Testis (tissue), 3 donors: ENCODE results near the gene FITM2. TPM values are rescaled to one million over a fixed set of nuclear protein-coding genes. Genes with fewer than 3 reads are reported as not detected.

Source experiments
- DNase-seq: peaks from one replicate; pipeline ENCODE4 v3.0.0-alpha.2; 2019
- H3K27ac ChIP-seq, 2 donors: fragments of 200-600 bp; sonication (generic); one replicate each; pipeline ENCODE4 v1.5.1; 2019
- H3K27me3 ChIP-seq: fragments of 200-600 bp; sonication (generic); one replicate; pipeline ENCODE4 v1.5.1; 2019
- H3K36me3 ChIP-seq: fragments of 200-600 bp; sonication (generic); one replicate; pipeline ENCODE4 v1.5.1; 2017; ENCODE audit warnings: low read depth; ENCODE audit errors: missing control alignments
- H3K4me1 ChIP-seq: fragments of 200-600 bp; sonication (generic); one replicate; pipeline ENCODE4 v1.5.1; 2019
- H3K4me3 ChIP-seq, 2 donors: fragments of 200-600 bp; sonication (generic); one replicate each; pipeline ENCODE4 v1.5.1; 2017 to 2019
- H3K9me3 ChIP-seq: fragments of 200-600 bp; sonication (generic); one replicate; pipeline ENCODE4 v1.5.1; 2017
- POLR2A ChIP-seq: fragments of 450-650 bp; IDR thresholded peaks from one replicate; pipeline ENCODE4 v1.6.1; 2017; ENCODE audit warnings: antibody characterized with exemption, mild to moderate bottlenecking, moderate library complexity
- WGBS, 2 donors: methylation state at CpG; one replicate each; pipeline ENCODE4 v1.1.5; 2018; 5-methylcytosine and 5-hydroxymethylcytosine counted together
- intact Hi-C: fragments of 100-400 bp; cut with DNase I; formaldehyde crosslinking; loops from one replicate; pipeline ENCODE4 v1.15.1; 2023; ENCODE audit warnings: low total_unique reads
- polyA plus RNA-seq: library from polyadenylated mRNA; stranded (reverse); fragments of 350-450 nt; fragmentation: Illumina TruSeq; extraction: RNeasy Lipid Tissue Mini Kit (QIAGEN cat#74804); gene quantifications from one replicate; pipeline ENCODE4 v1.2.3, GENCODE V29; 2014; ENCODE audit warnings: low read depth, low replicate concordance; ENCODE audit not compliant: insufficient read depth
- small RNA-seq, 2 donors: library from RNA; depleted of rRNA; stranded (forward); fragments of <200 nt; gene quantifications; one replicate each; pipeline ENCODE3, GENCODE V24; 2016
- total RNA-seq, 2 donors: library from RNA; depleted of rRNA; stranded (reverse); fragments of >200 nt; gene quantifications; one replicate each; pipeline ENCODE4 v1.2.3, GENCODE V29; 2016
- TF ChIP-seq, protein P1 (sequence below), 3 experiments: fragments of 450-650 bp in 2 of 3; fragments of 200-600 bp in 1 of 3; sonication (generic) in 1 of 3; IDR thresholded peaks; one replicate each; pipeline ENCODE4 v1.5.1; 2016 to 2019; ENCODE audit warnings: antibody characterized with exemption in 3 of 3, mild to moderate bottlenecking in 2 of 3, moderate library complexity in 1 of 3

The FITM2 gene
- total and polyA plus RNA-seq, 3 donors from 2014 or later, result 11.0 to 22.9 (median 21.5) TPM

- TF ChIP-seq POLR2A, result no peak
- TF ChIP-seq, protein P1, sequence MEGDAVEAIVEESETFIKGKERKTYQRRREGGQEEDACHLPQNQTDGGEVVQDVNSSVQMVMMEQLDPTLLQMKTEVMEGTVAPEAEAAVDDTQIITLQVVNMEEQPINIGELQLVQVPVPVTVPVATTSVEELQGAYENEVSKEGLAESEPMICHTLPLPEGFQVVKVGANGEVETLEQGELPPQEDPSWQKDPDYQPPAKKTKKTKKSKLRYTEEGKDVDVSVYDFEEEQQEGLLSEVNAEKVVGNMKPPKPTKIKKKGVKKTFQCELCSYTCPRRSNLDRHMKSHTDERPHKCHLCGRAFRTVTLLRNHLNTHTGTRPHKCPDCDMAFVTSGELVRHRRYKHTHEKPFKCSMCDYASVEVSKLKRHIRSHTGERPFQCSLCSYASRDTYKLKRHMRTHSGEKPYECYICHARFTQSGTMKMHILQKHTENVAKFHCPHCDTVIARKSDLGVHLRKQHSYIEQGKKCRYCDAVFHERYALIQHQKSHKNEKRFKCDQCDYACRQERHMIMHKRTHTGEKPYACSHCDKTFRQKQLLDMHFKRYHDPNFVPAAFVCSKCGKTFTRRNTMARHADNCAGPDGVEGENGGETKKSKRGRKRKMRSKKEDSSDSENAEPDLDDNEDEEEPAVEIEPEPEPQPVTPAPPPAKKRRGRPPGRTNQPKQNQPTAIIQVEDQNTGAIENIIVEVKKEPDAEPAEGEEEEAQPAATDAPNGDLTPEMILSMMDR (IDR thresholded peaks at IDR 0.05), result no peak
- DNase-seq, result no peak
- 92 to 93% methylated on average over 13 to 20 of the region's 21 CpGs for WGBS, 2 donors
- Histone ChIP-seq H3K27me3 (no peaks in the 10 kb centered on the region), H3K4me1 (no peaks in the 10 kb centered on the region), H3K36me3 (no peaks in the 10 kb centered on the region), H3K4me3 (no peak overlapping the region), H3K9me3 (no peaks in the 10 kb centered on the region), H3K27ac (no peak overlapping the region)
- intact Hi-C loops, result no loop called here
These were observed 54.0 kb downstream of the FITM2 start for GRCh38 chr20:44256961-44257360.

- intact Hi-C loops, result no loop called here
- Histone ChIP-seq H3K4me3 (no peak overlapping the region), H3K27me3 (no peaks in the 10 kb centered on the region), H3K9me3 (no peaks in the 10 kb centered on the region), H3K4me1 (no peaks in the 10 kb centered on the region), H3K27ac (no peak overlapping the region), H3K36me3 (no peaks in the 10 kb centered on the region)
- WGBS, 2 donors, result 87 to 93% methylated on average over 1 of the region's 1 CpG
- no peak for DNase-seq
- TF ChIP-seq POLR2A, result no peak
These were observed 55.1 kb downstream of the FITM2 start for GRCh38 chr20:44255942-44256341.

DNA sequence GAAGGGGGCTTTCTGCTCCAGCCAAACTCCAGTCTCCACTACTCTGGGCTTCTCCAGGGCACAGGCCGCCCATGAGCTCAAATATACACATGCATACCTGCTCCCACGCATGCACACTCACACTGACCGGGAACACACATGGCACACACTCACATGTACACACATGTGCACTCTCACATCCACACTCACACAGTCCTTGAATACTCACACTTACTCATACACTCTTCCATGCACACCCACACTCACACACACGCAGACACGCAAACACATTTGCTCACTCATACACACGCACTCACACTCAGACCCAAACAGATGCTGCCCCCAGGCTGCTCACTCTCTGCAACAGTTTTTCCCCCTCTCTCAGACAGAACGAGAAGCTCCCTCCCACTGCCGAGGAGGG lies 56.9 kb downstream of the FITM2 start:
- 86 to 93% methylated on average over 8 of the region's 8 CpGs for WGBS, 2 donors
- TF ChIP-seq POLR2A, result no peak
- TF ChIP-seq, protein P1 (IDR thresholded peaks at IDR 0.05), result no peak
- no peaks in the 10 kb centered on the region for H3K27me3 ChIP-seq
- DNase-seq, result no peak
- H3K4me1 ChIP-seq, result no peaks in the 10 kb centered on the region
- H3K4me3 ChIP-seq, result no peak overlapping the region
- intact Hi-C loops, result no loop called here
- no peak overlapping the region for H3K27ac ChIP-seq
- H3K9me3 ChIP-seq, result no peaks in the 10 kb centered on the region
- H3K36me3 ChIP-seq, result no peaks in the 10 kb centered on the region

DNA sequence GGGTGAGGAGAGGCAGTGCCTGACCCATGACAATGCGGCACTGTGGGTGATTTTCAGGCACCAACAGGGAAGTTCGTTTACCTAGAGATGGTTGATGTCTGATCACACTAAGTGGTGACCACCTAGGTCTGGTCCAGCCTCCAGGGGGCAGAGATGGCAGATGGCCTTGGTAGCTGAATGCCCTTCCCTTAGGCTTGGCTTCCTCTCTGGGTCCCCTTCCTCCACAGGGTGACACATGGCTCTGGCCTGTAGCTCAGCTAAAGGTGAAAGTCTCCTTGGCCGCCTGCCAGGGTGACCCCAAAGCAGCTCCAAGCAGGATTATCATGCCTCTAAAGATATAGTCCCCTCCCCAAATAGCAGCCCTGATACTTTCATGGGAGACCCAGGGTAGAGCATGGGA lies 57.5 kb downstream of the FITM2 start:
- 83 to 86% methylated on average over 3 of the region's 3 CpGs for WGBS, 2 donors
- Histone ChIP-seq H3K27ac (no peak overlapping the region), H3K4me1 (no peaks in the 10 kb centered on the region), H3K9me3 (no peaks in the 10 kb centered on the region), H3K36me3 (no peaks in the 10 kb centered on the region), H3K27me3 (no peaks in the 10 kb centered on the region), H3K4me3 (no peak overlapping the region)
- no peak for TF ChIP-seq POLR2A
- TF ChIP-seq, protein P1 (IDR thresholded peaks at IDR 0.05), result no peak
- DNase-seq, result no peak
- intact Hi-C loops, result no loop called here

Small RNA genes lying within 50 kb of the gene (small RNA-seq; reads per million reads assigned to genes)
- gene RF00019, result 0 reads per million in 2 donors

Other genes starting within 250 kb of the FITM2 start
- gene JPH2, start 124.0 kb downstream of the FITM2 start, total RNA-seq, result 1 to 10 TPM; 1.9 to 3.2 TPM
- 3.7 TPM for gene JPH2, start 124.0 kb downstream of the FITM2 start, polyA plus RNA-seq
- 10 to 100 TPM; 79.0 to 80.4 TPM for gene OSER1, start 100.4 kb downstream of the FITM2 start, total RNA-seq
- 195 TPM for gene OSER1, start 100.4 kb downstream of the FITM2 start, polyA plus RNA-seq
- gene GDAP1L1, start 63.9 kb downstream of the FITM2 start, total RNA-seq, result 1 to 10 TPM; 1.3 to 1.7 TPM
- gene GDAP1L1, start 63.9 kb downstream of the FITM2 start, polyA plus RNA-seq, result 2.7 TPM
- gene R3HDML, start 25.8 kb upstream of the FITM2 start, total RNA-seq, result under 1 TPM in 1 of 2 donors, not detected in 1; 0.62 TPM
- 0.38 TPM for gene R3HDML, start 25.8 kb upstream of the FITM2 start, polyA plus RNA-seq
- 1 to 10 TPM; 1.2 to 1.4 TPM for gene HNF4A, start 44.5 kb upstream of the FITM2 start, total RNA-seq
- 2.5 TPM for gene HNF4A, start 44.5 kb upstream of the FITM2 start, polyA plus RNA-seq
- 10 to 100 TPM; 12.0 to 13.1 TPM for gene TTPAL, start 164.7 kb upstream of the FITM2 start, total RNA-seq
- 9.8 TPM for gene TTPAL, start 164.7 kb upstream of the FITM2 start, polyA plus RNA-seq
- gene SERINC3, start 210.9 kb upstream of the FITM2 start, total RNA-seq, result 100 to 1,000 TPM; 163 to 181 TPM
- 263 TPM for gene SERINC3, start 210.9 kb upstream of the FITM2 start, polyA plus RNA-seq